HUES48 (cell line): Measurements from ENCODE around the gene DAB1.

Source experiments
- H3K27ac ChIP-seq: one replicate; pipeline ENCODE4 v1.7.0; 2013; ENCODE audit warnings: low read depth, low read length, inconsistent platforms
- H3K27me3 ChIP-seq: 2 replicates; pipeline ENCODE4 v1.6.1; 2013; ENCODE audit warnings: mild to moderate bottlenecking, low read length; ENCODE audit not compliant: control insufficient read depth, insufficient read depth
- H3K36me3 ChIP-seq: 2 replicates; pipeline ENCODE4 v1.6.1; 2013; ENCODE audit warnings: low read length; ENCODE audit not compliant: control insufficient read depth, insufficient read depth
- H3K4me1 ChIP-seq: 2 replicates; pipeline ENCODE4 v1.6.1; 2013; ENCODE audit warnings: mild to moderate bottlenecking, low read length; ENCODE audit not compliant: control insufficient read depth, insufficient read depth
- H3K4me3 ChIP-seq: 2 replicates; pipeline ENCODE4 v1.5.1; 2013; ENCODE audit warnings: mild to moderate bottlenecking, low read depth, low read length
- H3K9ac ChIP-seq: 2 replicates; pipeline ENCODE4 v1.6.1; 2013; ENCODE audit warnings: mild to moderate bottlenecking, low read depth, low read length, moderate library complexity
- H3K9me3 ChIP-seq: 2 replicates; pipeline ENCODE4 v1.6.1; 2013; ENCODE audit warnings: low read length; ENCODE audit not compliant: control insufficient read depth, insufficient read depth

DAB1 gene

GRCh38 chr1:57204942-57205787, 218.7 kb downstream of the DAB1 start:
- Histone ChIP-seq H3K4me1 (peaks cover 36% of the 10 kb centered on the region), H3K36me3 (no peaks in the 10 kb centered on the region), H3K9me3 (no peaks in the 10 kb centered on the region), H3K27me3 (peaks cover 64% of the 10 kb centered on the region), H3K4me3 (no peak overlapping the region), H3K27ac (peak overlapping the region; percentile 52), H3K9ac (no peak overlapping the region)

- Histone ChIP-seq H3K4me3 (no peak overlapping the region), H3K36me3 (no peaks in the 10 kb centered on the region), H3K27me3 (peaks cover 71% of the 10 kb centered on the region), H3K9ac (no peak overlapping the region), H3K27ac (no peak overlapping the region), H3K4me1 (peaks cover 36% of the 10 kb centered on the region), H3K9me3 (no peaks in the 10 kb centered on the region)
These were observed 219.8 kb downstream of the DAB1 start for GRCh38 chr1:57204091-57204490.

GRCh38 chr1:57202241-57202640, 221.6 kb downstream of the DAB1 start:
- H3K27me3 ChIP-seq: peaks cover 71% of the 10 kb centered on the region
- no peaks in the 10 kb centered on the region for H3K9me3 ChIP-seq
- no peak overlapping the region for H3K27ac ChIP-seq
- no peaks in the 10 kb centered on the region for H3K36me3 ChIP-seq
- peaks cover 43% of the 10 kb centered on the region for H3K4me1 ChIP-seq
- H3K9ac ChIP-seq: no peak overlapping the region
- no peak overlapping the region for H3K4me3 ChIP-seq

- no peaks in the 10 kb centered on the region for H3K36me3 ChIP-seq
- no peak overlapping the region for H3K27ac ChIP-seq
- no peaks in the 10 kb centered on the region for H3K9me3 ChIP-seq
- H3K4me3 ChIP-seq: no peak overlapping the region
- no peak overlapping the region for H3K9ac ChIP-seq
- H3K4me1 ChIP-seq: peaks cover 30% of the 10 kb centered on the region
- peaks cover 45% of the 10 kb centered on the region for H3K27me3 ChIP-seq
These were observed 224.9 kb downstream of the DAB1 start for GRCh38 chr1:57198912-57199311.

GRCh38 chr1:57195436-57195941, 228.4 kb downstream of the DAB1 start:
- no peaks in the 10 kb centered on the region for H3K36me3 ChIP-seq
- H3K9me3 ChIP-seq: no peaks in the 10 kb centered on the region
- peaks cover 11% of the 10 kb centered on the region for H3K27me3 ChIP-seq
- H3K9ac ChIP-seq: no peak overlapping the region
- H3K27ac ChIP-seq: no peak overlapping the region
- H3K4me3 ChIP-seq: no peak overlapping the region
- H3K4me1 ChIP-seq: peaks cover 17% of the 10 kb centered on the region

- Histone ChIP-seq H3K4me3 (no peak overlapping the region), H3K27me3 (no peaks in the 10 kb centered on the region), H3K9ac (no peak overlapping the region), H3K27ac (no peak overlapping the region), H3K9me3 (no peaks in the 10 kb centered on the region), H3K36me3 (no peaks in the 10 kb centered on the region), H3K4me1 (peaks cover 9% of the 10 kb centered on the region)
These were observed 231.6 kb downstream of the DAB1 start for GRCh38 chr1:57192222-57192621.

GRCh38 chr1:57190898-57191297, 233.0 kb downstream of the DAB1 start:
- Histone ChIP-seq H3K27ac (no peak overlapping the region), H3K9ac (no peak overlapping the region), H3K4me1 (peaks cover 9% of the 10 kb centered on the region), H3K9me3 (no peaks in the 10 kb centered on the region), H3K36me3 (no peaks in the 10 kb centered on the region), H3K4me3 (no peak overlapping the region), H3K27me3 (no peaks in the 10 kb centered on the region)

GRCh38 chr1:57188168-57188567, 235.7 kb downstream of the DAB1 start:
- H3K27ac ChIP-seq: no peak overlapping the region
- H3K36me3 ChIP-seq: no peaks in the 10 kb centered on the region

GRCh38 chr1:57186455-57186854, 237.4 kb downstream of the DAB1 start:
- no peaks in the 10 kb centered on the region for H3K9me3 ChIP-seq
- H3K27ac ChIP-seq: no peak overlapping the region
- no peaks in the 10 kb centered on the region for H3K27me3 ChIP-seq
- no peak overlapping the region for H3K4me3 ChIP-seq
- no peak overlapping the region for H3K9ac ChIP-seq
- no peaks in the 10 kb centered on the region for H3K36me3 ChIP-seq
- H3K4me1 ChIP-seq: no peaks in the 10 kb centered on the region

More at GRCh38 chr1:57188168-57188567, 235.7 kb downstream of the DAB1 start:
- no peaks in the 10 kb centered on the region for H3K4me1 ChIP-seq
- H3K9me3 ChIP-seq: no peaks in the 10 kb centered on the region
- H3K27me3 ChIP-seq: no peaks in the 10 kb centered on the region
- H3K4me3 ChIP-seq: no peak overlapping the region
- H3K9ac ChIP-seq: no peak overlapping the region

- no peak overlapping the region for H3K27ac ChIP-seq
- no peaks in the 10 kb centered on the region for H3K27me3 ChIP-seq
- no peak overlapping the region for H3K9ac ChIP-seq
These were observed 244.9 kb downstream of the DAB1 start for GRCh38 chr1:57179001-57179400.

GRCh38 chr1:57175506-57175905, 248.4 kb downstream of the DAB1 start:
- H3K36me3 ChIP-seq: no peaks in the 10 kb centered on the region
- H3K27ac ChIP-seq: no peak overlapping the region
- H3K4me3 ChIP-seq: no peak overlapping the region
- H3K4me1 ChIP-seq: peaks cover 21% of the 10 kb centered on the region
- no peak overlapping the region for H3K9ac ChIP-seq
- peaks cover 7% of the 10 kb centered on the region for H3K9me3 ChIP-seq
- no peaks in the 10 kb centered on the region for H3K27me3 ChIP-seq

More at GRCh38 chr1:57179001-57179400, 244.9 kb downstream of the DAB1 start:
- H3K36me3 ChIP-seq: no peaks in the 10 kb centered on the region
- H3K4me3 ChIP-seq: no peak overlapping the region
- H3K4me1 ChIP-seq: no peaks in the 10 kb centered on the region; the same call in 1 of the 2 replicates
- no peaks in the 10 kb centered on the region for H3K9me3 ChIP-seq
